Aorta (tissue), 5 donors: ENCODE measurements around the gene TMEM63C. TPM values are rescaled to one million over a fixed set of nuclear protein-coding genes. Genes with fewer than 3 reads are reported as not detected.

ENCODE experiments used
- ATAC-seq: fragments of 200-7000 bp; cut with Tn5 transposase; one replicate; pipeline ENCODE4 v1.9.1; 2022; ENCODE audit warnings: moderate library complexity; ENCODE audit not compliant: low FRiP score
- DNase-seq, 2 donors: peaks; one replicate each; pipeline ENCODE4 v3.0.0-alpha.2; 2020
- H3K27ac ChIP-seq, 2 donors: one replicate each; pipeline ENCODE4 v1.5.1; 2013; ENCODE audit warnings: low read length in 2 of 2, mild to moderate bottlenecking in 2 of 2, moderate library complexity in 2 of 2, control low read depth in 1 of 2, inconsistent platforms in 1 of 2, low read depth in 1 of 2
- H3K27me3 ChIP-seq, 2 donors: one replicate each; pipeline ENCODE4 v1.6.1; 2013; ENCODE audit warnings: control low read depth in 1 of 2, low read length in 1 of 2, mild to moderate bottlenecking in 1 of 2, moderate library complexity in 1 of 2; ENCODE audit not compliant: insufficient read depth in 2 of 2, control insufficient read depth in 1 of 2
- H3K36me3 ChIP-seq, 2 donors: one replicate each; pipeline ENCODE4 v1.6.1; 2013; ENCODE audit warnings: control low read depth in 1 of 2, low read length in 1 of 2, mild to moderate bottlenecking in 1 of 2; ENCODE audit not compliant: insufficient read depth in 2 of 2, control insufficient read depth in 1 of 2
- H3K4me1 ChIP-seq, 2 donors: one replicate each; pipeline ENCODE4 v1.6.1; 2013; ENCODE audit warnings: low read length in 2 of 2, control low read depth in 1 of 2, mild to moderate bottlenecking in 1 of 2, moderate library complexity in 1 of 2; ENCODE audit not compliant: insufficient read depth in 2 of 2, control insufficient read depth in 1 of 2
- H3K4me3 ChIP-seq, 2 donors: one replicate each; pipeline ENCODE4 v1.5.1; 2013; ENCODE audit warnings: low read length in 2 of 2, control low read depth in 1 of 2, mild to moderate bottlenecking in 1 of 2
- H3K9me3 ChIP-seq: one replicate; pipeline ENCODE4 v1.6.1; 2013; ENCODE audit warnings: mild to moderate bottlenecking, low read length; ENCODE audit not compliant: control insufficient read depth
- WGBS, 2 donors: extraction: QIAGEN DNeasy Blood & Tissue Kit; methylation state at CpG; one replicate each; pipeline ENCODE4 v1.1.7; 2013; 5-methylcytosine and 5-hydroxymethylcytosine counted together
- intact Hi-C, 2 donors: fragments of 100-400 bp; cut with DNase I; formaldehyde crosslinking; loops; one replicate each; pipeline versions ENCODE4 v1.14.2 to v1.15.0; 2022
- polyA plus RNA-seq, 2 donors: library from polyadenylated mRNA; stranded (reverse); fragments of 200-250 nt; gene quantifications; one replicate each; pipeline ENCODE4 v1.2.3, GENCODE V29; 2013
- total RNA-seq, 2 donors: library from RNA; stranded (reverse); fragmentation: NEBNext Ultra II Directional; extraction: Animal tissue kit (Norgen Biotek cat#: 25700); gene quantifications; one replicate each; pipeline ENCODE4 v1.2.1, GENCODE V29; 2021
- donor health status: healthy with polysubstance abuse.
- donor health status: Bipolar disorder and iron deficiency.
- donor health status: DM: no; HTN: no; CAD: no.
- donor health status: DM: no; HTN: no; CAD: no.
- donor health status: DM: yes; HTN: yes; CAD: no.

The TMEM63C gene
- total and polyA plus RNA-seq, 4 donors: 0.06 to 0.26 (median 0.13) TPM; not detected in 1

DNA sequence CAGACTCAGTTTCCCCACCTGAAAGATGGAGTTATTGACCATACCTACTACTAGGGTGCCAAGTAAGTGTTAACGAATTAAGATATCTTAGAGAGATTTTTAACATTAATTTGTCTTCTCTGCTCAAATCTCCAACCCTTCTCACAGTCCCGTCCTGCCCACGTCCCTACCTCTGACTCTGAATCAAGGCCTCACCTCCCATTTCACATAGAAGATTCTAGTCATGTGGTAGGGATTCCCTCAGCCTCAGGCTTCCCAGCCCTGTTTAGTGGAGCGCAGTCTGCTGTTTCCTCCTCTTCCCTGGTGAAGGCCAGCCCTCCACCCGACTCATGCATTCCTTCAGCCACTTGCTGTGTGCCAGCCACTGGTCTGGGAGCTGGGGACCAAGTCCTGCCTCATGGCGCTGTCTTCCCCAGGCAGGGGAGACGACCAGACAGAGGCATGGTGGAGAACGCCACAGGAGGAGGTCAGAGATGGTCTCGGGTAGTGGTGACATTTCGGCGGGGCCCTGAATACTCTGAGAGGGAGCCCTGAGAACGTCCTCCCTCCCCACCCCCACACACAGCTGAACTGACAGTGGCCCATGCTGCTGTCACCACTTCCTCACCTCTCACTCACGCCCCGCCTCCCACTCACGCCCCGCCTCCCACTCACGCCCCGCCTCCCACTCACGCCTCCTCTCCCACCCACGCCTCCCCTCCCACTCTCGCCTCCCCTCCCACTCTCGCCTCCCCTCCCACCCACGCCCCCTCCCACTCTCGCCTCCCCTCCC, 38.8 kb downstream of the TMEM63C start:
- no peak overlapping the region for H3K27ac ChIP-seq
- ATAC-seq (no peak), DNase-seq (no peak)
- intact Hi-C loops: no loop called here
- H3K4me3 ChIP-seq: no peak overlapping the region
- no peaks in the 10 kb centered on the region for H3K4me1 ChIP-seq
- 40 to 68% methylated on average over 15 to 24 of the region's 24 CpGs for WGBS, 2 donors
- no peaks in the 10 kb centered on the region for H3K9me3 ChIP-seq
- H3K27me3 ChIP-seq: no peaks in the 10 kb centered on the region
- no peaks in the 10 kb centered on the region for H3K36me3 ChIP-seq

DNA sequence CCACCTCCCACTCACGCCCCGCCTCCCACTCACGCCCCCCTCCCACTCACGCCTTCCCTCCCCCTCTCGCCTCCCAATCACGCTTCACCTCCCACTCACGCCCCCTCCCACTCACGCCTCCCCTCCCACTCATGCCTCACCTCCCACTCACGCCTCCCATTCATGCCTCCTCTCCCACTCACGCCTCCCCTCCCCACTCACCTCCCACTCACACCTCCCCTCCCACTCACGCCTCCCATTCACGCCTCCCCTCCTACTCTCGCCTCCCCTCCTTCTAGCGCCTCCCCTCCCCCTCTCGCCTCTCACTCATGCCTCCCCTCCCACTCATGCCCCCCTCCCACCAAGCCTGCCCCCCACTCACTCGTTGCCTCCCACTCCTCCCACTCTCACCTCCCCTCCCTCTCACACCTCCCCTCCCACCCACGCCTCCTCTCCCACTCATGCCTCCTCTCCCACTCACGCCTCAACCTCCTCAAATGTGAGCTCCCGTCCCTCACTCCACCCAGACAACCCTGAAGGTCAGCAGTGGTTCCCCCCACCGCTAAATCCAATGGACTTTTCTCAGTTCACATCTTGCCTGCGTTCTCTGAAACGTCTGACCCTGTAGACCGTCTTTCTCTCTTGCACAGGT, 39.8 kb downstream of the TMEM63C start:
- Histone ChIP-seq H3K4me3 (no peak overlapping the region), H3K27ac (no peak overlapping the region), H3K27me3 (no peaks in the 10 kb centered on the region), H3K36me3 (no peaks in the 10 kb centered on the region), H3K9me3 (no peaks in the 10 kb centered on the region), H3K4me1 (no peaks in the 10 kb centered on the region)
- WGBS, 2 donors: 63 to 78% methylated on average over 19 to 23 of the region's 23 CpGs
- DNase-seq (no peak), ATAC-seq (no peak)
- intact Hi-C loops: no loop called here

DNA sequence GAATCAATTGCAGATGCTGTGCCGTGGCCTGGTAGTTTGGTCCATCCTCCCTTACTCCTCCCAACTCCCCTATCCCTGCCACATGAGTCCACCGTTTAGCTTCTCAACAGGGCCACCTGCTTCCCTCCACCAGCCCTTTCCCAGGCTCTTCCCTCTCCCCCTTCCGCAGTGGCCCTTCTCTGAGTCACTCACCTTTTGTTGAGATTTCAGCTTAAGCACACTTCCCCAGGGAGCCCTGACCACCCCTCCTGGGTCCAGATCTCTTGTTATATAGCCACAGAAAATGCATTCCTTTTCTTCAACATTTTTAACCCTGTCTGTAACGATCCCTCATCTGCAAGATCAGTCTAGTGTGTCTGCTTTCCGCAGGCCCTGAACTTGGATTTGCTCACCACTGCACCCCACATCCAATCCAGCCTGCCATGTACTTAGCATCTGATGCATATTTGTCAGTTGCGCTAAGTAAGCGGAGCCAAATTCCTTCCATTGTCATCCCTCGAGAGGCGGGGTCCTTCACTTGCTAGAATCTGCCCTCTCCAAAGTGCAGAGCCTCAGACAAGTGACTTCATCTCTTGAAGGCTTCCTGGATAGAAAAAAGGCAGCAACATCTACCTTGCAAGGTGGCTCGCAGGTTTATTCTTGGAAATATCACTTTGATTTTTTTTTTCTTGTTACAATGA, 41.1 kb downstream of the TMEM63C start:
- Histone ChIP-seq H3K36me3 (no peaks in the 10 kb centered on the region), H3K27ac (no peak overlapping the region), H3K9me3 (no peaks in the 10 kb centered on the region), H3K4me1 (no peaks in the 10 kb centered on the region), H3K4me3 (no peak overlapping the region), H3K27me3 (no peaks in the 10 kb centered on the region)
- ATAC-seq (no peak), DNase-seq (no peak)
- WGBS, 2 donors: 34 to 39% methylated on average over 10 of the region's 10 CpGs
- intact Hi-C loops: no loop called here

DNA sequence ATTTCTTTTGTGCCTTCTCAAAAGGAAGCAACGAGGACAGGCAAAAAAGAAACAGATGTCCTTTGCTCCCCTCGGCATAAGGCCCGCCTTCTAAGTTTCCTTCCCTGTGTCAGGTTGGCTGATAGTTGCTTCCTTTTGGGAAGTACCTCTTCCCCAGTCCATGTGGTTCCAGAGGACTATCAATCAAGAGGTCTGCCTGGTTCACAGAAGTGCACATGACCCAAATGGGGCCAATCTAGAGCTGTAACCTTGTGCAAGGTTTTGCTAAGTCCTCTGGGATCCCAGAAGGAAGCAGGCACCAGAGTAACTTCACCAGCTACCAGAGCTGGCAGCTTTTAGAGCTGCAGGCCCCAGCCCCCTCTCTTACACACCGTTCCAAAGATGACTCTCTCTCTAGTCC, 42.6 kb downstream of the TMEM63C start:
- Histone ChIP-seq H3K27ac (no peak overlapping the region), H3K9me3 (no peaks in the 10 kb centered on the region), H3K4me3 (no peak overlapping the region), H3K4me1 (no peaks in the 10 kb centered on the region), H3K27me3 (no peaks in the 10 kb centered on the region), H3K36me3 (no peaks in the 10 kb centered on the region)
- intact Hi-C loops: no loop called here
- 44 to 49% methylated on average over 4 of the region's 4 CpGs for WGBS, 2 donors
- no peak for ATAC-seq
- no peak for DNase-seq

DNA sequence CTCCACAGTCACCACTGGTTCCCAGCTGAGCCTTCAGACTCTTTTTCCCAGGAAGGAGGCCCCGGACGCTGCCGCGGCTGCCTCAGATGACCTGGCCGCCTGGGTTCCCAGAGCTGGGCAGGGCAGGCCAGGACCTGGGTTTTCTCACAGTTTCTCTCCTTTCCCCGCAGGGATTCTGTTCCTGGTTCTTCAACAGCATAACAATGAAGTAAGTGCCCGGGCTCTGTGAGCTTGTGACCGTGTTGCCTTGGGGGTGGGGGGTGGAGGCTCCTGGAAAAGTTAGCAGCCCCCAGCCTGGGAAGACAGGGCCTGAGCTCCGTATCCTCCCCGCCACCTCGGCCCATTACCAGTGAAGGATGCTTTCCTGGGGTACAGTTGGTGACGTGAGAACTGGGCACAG, 43.7 kb downstream of the TMEM63C start:
- H3K4me1 ChIP-seq: no peaks in the 10 kb centered on the region
- ATAC-seq (no peak), DNase-seq (no peak)
- WGBS, 2 donors: 57 to 58% methylated on average over 12 of the region's 12 CpGs
- H3K27ac ChIP-seq: no peak overlapping the region
- intact Hi-C loops: no loop called here
- no peaks in the 10 kb centered on the region for H3K27me3 ChIP-seq
- no peak overlapping the region for H3K4me3 ChIP-seq
- no peaks in the 10 kb centered on the region for H3K36me3 ChIP-seq
- no peaks in the 10 kb centered on the region for H3K9me3 ChIP-seq

DNA sequence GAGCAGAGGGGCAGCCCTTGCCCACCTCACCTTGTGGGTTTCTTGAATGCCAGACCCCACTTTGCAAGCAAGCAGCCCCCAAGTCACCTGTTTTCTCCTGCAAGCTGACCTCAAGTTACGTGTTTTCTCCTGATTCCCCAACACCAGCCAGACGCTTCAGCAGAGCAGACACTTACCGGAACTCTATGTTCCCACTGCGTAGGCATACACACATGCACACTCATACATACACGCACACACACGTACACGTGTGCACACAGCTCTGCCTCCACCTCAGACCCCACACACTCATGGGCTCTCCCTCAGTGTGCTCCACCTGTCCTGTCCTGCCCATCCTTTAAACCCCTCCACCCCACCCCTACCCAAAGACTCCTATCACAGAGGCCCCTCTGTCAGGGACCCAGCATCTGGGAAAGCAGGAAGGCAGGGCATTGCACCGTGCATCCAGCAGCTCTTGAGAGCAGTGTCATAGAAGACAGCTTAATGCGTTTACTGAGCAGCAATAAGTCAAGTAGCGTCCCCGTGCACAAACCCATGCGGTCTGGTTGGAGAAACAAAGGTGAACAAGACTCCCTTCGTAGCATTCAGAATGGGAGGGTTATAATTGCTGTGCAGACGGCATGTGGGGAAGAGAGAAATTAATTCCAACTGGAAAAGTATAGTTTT, 44.4 kb downstream of the TMEM63C start:
- no peaks in the 10 kb centered on the region for H3K36me3 ChIP-seq
- no peaks in the 10 kb centered on the region for H3K4me1 ChIP-seq
- no peak overlapping the region for H3K4me3 ChIP-seq
- intact Hi-C loops: no loop called here
- ATAC-seq: no peak
- no peak for DNase-seq
- H3K27me3 ChIP-seq: no peaks in the 10 kb centered on the region
- H3K27ac ChIP-seq: no peak overlapping the region
- 71 to 75% methylated on average over 14 of the region's 14 CpGs for WGBS, 2 donors
- H3K9me3 ChIP-seq: peaks cover 2% of the 10 kb centered on the region

DNA sequence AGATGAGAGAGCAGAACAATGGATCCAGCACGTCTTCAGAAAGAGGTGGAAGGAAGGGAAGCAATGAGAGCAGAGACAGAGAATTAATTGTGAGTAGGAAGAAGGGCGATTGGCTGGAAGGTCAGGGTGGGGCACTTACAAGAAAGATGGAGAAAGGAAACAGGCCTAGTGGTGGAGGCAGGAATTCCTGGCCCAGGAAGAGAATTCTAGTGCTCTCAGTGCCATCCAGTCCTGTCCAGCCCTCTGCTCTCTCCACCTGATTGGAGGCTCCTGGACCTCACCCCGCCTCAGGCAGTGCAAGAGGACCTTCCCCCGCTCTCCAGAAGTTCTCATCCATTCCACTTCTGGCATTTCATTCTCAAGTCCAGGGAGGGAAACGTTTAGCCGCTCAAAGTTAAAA, 46.5 kb downstream of the TMEM63C start:
- no peaks in the 10 kb centered on the region for H3K27me3 ChIP-seq
- no peaks in the 10 kb centered on the region for H3K36me3 ChIP-seq
- intact Hi-C loops: no loop called here
- DNase-seq: no peak
- no peaks in the 10 kb centered on the region for H3K4me1 ChIP-seq
- H3K4me3 ChIP-seq: no peak overlapping the region
- no peak overlapping the region for H3K27ac ChIP-seq
- no peak for ATAC-seq
- H3K9me3 ChIP-seq: peaks cover 2% of the 10 kb centered on the region
- 67 to 73% methylated on average over 6 of the region's 6 CpGs for WGBS, 2 donors

DNA sequence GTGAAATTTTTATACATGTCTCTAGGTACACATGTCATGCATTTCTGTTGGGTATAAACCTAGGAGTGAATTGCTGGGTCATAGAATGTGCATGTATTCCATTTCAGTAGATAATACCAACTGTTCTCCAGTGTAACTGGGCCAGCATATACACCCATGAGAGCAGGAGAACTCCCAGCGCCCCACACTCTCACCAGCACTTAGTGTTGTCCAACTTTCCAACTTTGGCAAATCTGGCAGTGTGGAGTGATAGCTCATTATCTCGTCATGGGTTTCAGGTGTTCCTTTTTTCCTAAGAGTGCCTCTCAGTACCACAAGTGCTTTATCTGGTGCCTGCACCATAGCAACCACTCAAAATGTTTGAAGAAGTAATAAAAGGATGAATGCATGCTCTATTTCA, 49.3 kb downstream of the TMEM63C start:
- peaks cover 2% of the 10 kb centered on the region for H3K9me3 ChIP-seq
- DNase-seq (no peak), ATAC-seq (no peak)
- H3K4me1 ChIP-seq: no peaks in the 10 kb centered on the region
- intact Hi-C loops: no loop called here
- no peak overlapping the region for H3K27ac ChIP-seq
- H3K27me3 ChIP-seq: no peaks in the 10 kb centered on the region
- H3K36me3 ChIP-seq: no peaks in the 10 kb centered on the region
- 73 to 81% methylated on average over 2 of the region's 2 CpGs for WGBS, 2 donors
- no peak overlapping the region for H3K4me3 ChIP-seq
